ENCODE data around the gene EFNA5.

DNA sequence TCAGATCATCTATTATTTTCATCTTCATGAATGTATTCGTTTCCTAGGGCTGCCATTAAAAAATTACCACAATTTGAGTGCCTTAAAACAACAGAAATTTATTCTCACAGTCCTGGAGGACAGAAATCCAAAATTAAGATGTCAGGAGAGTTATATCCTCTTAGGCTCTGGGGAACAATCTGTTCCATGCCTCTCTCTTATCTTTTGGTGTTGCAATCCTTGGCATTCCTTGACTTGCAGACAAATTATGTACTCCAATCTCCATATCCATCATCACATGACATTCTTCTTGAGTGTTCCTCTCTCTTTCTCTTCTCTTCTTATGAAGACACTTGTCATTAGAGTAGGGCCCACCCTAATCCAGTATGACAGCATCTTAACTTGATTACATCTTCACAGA lies 339.4 kb downstream of the EFNA5 start:
- TF ChIP-seq POLR2A (IDR thresholded peaks at IDR 0.05; ENCODE audit: borderline replicate concordance, extremely low read depth, insufficient read depth, insufficient read length) = no peak
- TF ChIP-seq, protein P1, sequence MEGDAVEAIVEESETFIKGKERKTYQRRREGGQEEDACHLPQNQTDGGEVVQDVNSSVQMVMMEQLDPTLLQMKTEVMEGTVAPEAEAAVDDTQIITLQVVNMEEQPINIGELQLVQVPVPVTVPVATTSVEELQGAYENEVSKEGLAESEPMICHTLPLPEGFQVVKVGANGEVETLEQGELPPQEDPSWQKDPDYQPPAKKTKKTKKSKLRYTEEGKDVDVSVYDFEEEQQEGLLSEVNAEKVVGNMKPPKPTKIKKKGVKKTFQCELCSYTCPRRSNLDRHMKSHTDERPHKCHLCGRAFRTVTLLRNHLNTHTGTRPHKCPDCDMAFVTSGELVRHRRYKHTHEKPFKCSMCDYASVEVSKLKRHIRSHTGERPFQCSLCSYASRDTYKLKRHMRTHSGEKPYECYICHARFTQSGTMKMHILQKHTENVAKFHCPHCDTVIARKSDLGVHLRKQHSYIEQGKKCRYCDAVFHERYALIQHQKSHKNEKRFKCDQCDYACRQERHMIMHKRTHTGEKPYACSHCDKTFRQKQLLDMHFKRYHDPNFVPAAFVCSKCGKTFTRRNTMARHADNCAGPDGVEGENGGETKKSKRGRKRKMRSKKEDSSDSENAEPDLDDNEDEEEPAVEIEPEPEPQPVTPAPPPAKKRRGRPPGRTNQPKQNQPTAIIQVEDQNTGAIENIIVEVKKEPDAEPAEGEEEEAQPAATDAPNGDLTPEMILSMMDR (IDR thresholded peaks at IDR 0.05 in 2 of 3, conservative IDR thresholded peaks at IDR 0.05 in 1 of 3; ENCODE audit: borderline replicate concordance in 1 of 3, insufficient read depth in 1 of 3, low read depth in 2 of 3, low read length in 2 of 3) = no peak
- no peak for TF ChIP-seq ZFX (IDR thresholded peaks at IDR 0.05)
- TF ChIP-seq, protein P2, sequence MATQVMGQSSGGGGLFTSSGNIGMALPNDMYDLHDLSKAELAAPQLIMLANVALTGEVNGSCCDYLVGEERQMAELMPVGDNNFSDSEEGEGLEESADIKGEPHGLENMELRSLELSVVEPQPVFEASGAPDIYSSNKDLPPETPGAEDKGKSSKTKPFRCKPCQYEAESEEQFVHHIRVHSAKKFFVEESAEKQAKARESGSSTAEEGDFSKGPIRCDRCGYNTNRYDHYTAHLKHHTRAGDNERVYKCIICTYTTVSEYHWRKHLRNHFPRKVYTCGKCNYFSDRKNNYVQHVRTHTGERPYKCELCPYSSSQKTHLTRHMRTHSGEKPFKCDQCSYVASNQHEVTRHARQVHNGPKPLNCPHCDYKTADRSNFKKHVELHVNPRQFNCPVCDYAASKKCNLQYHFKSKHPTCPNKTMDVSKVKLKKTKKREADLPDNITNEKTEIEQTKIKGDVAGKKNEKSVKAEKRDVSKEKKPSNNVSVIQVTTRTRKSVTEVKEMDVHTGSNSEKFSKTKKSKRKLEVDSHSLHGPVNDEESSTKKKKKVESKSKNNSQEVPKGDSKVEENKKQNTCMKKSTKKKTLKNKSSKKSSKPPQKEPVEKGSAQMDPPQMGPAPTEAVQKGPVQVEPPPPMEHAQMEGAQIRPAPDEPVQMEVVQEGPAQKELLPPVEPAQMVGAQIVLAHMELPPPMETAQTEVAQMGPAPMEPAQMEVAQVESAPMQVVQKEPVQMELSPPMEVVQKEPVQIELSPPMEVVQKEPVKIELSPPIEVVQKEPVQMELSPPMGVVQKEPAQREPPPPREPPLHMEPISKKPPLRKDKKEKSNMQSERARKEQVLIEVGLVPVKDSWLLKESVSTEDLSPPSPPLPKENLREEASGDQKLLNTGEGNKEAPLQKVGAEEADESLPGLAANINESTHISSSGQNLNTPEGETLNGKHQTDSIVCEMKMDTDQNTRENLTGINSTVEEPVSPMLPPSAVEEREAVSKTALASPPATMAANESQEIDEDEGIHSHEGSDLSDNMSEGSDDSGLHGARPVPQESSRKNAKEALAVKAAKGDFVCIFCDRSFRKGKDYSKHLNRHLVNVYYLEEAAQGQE (IDR thresholded peaks at IDR 0.05; ENCODE audit: low read depth) = no peak
- no peak for TF ChIP-seq TCF7L2 (IDR thresholded peaks at IDR 0.05; ENCODE audit: borderline replicate concordance, extremely low read depth, insufficient read depth, insufficient read length)
